K562 treated with DMSO at 1 percent for 4 hours (cell line): Measurements from ENCODE around the gene CD8B. TPM values are rescaled to one million over a fixed set of nuclear protein-coding genes. Genes with fewer than 3 reads are reported as not detected.

Experiments used
- total RNA-seq: library from RNA; unstranded; fragments of 300-600 nt; gene quantifications from 2 replicates; pipeline ENCODE4 v1.2.3, GENCODE V29; 2022; ENCODE audit not compliant: insufficient read depth

The CD8B gene
- total RNA-seq = not detected in 2 replicates

DNA sequence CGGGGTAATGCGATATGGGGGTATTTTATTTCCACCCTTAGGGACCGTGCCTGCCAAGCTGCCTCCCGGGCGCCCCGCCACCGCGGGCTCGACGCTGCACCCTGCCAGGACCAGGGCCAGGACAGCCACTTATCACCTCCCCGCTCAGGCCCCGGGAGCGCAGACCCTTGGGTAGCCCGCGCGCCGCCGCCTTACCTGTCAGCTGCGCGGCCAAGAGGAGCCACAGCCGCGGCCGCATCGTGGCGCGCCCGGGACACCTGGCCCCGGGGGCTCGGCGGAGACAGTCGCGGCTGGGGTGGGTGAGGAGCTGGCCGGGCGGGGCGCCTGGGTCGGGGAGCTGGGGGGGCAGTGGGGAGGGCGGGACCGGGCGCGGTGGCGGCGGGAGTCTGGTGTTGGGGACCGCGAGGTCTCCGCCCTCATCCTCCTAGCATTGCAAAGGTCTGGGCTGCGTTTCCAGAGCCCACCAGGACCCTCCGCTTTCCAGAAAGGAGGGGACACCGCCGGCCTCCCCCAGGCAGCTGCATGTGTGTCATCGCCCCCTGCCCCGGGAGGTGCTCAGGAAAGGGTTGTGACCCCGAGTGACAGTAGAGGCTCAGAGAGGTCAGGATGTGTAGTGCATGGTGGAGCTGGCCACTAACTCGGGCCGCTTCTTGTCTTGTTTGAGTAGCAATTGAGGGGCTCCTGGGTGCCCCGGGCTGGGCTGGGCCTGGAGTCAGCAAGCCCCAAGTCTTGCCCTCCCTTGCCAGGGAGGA is at the start of gene CD8B:
TSS of gene CD8B (minus strand) at position 259 of the 752 bp plus-strand sequence. CDS start at position 238, 21 bp downstream.

GRCh38 chr2:86790676-86791572 is 70.8 kb downstream of the CD8B start, which contains the start of gene CD8A:
TSS of gene CD8A (minus strand) at chr2:86790913. CDS start at chr2:86790825, 88 bp downstream.

Other genes starting within 250 kb of the CD8B start
- 15.0 and 15.7 TPM in 2 replicates for gene RNF103, start 238.0 kb downstream of the CD8B start, total RNA-seq
- 17.4 and 18.0 TPM in 2 replicates for gene RMND5A, start 141.6 kb downstream of the CD8B start, total RNA-seq
- not detected in 2 replicates for gene CD8A, start 71.0 kb downstream of the CD8B start, total RNA-seq
- 2.5 and 2.9 TPM in 2 replicates for gene RGPD1, start 80.2 kb upstream of the CD8B start, total RNA-seq
- not detected in 2 replicates for gene PLGLB1, start 160.0 kb upstream of the CD8B start, total RNA-seq